DND-41 (cell line): ENCODE measurements around the gene RNU11.
"Not testable (repeated sequence)": the region's sequence is repeated elsewhere in the genome, so short reads cannot be mapped to it uniquely, and the experiment has no call there.

ENCODE experiments used
- ATAC-seq: fragments of 200-7000 bp; cut with Tn5 transposase; 3 replicates; pipeline ENCODE4 v1.9.1; 2021; ENCODE audit warnings: low read depth; ENCODE audit not compliant: insufficient read depth
- DNase-seq: peaks from one replicate; pipeline ENCODE4 v3.0.0-alpha.2; 2020
- H2AFZ ChIP-seq: 2 replicates; pipeline ENCODE4 v1.6.0; 2012; ENCODE audit warnings: low read depth, low read length
- H3K27ac ChIP-seq: 2 replicates; pipeline ENCODE4 v1.5.1; 2012; ENCODE audit warnings: low read length, inconsistent platforms
- H3K27me3 ChIP-seq: fragments of 200-600 bp; sonication (generic); 2 replicates; pipeline ENCODE4 v1.6.0; 2012; ENCODE audit warnings: low read length, mild to moderate bottlenecking, inconsistent platforms; ENCODE audit not compliant: insufficient read depth, poor library complexity
- H3K36me3 ChIP-seq: 2 replicates; pipeline ENCODE4 v1.5.1; 2012; ENCODE audit warnings: low read length, inconsistent platforms; ENCODE audit not compliant: insufficient read depth
- H3K4me1 ChIP-seq: 2 replicates; pipeline ENCODE4 v1.5.1; 2012; ENCODE audit warnings: mild to moderate bottlenecking, low read length; ENCODE audit not compliant: insufficient read depth
- H3K4me2 ChIP-seq: 2 replicates; pipeline ENCODE4 v1.6.0; 2012; ENCODE audit warnings: mild to moderate bottlenecking, moderate library complexity, low read length, inconsistent platforms; ENCODE audit not compliant: insufficient read depth
- H3K4me3 ChIP-seq, 2 experiments: fragments of 200-600 bp in 1 of 2; shearing (Covaris generic) in 1 of 2; 2 replicates each; pipeline ENCODE4 v1.5.1; 2012 to 2016; ENCODE audit warnings: inconsistent platforms in 2 of 2, low read length in 2 of 2, mild to moderate bottlenecking in 2 of 2, low read depth in 1 of 2, moderate library complexity in 1 of 2
- H3K79me2 ChIP-seq: 2 replicates; pipeline ENCODE4 v1.6.0; 2012; ENCODE audit warnings: low read length, inconsistent platforms; ENCODE audit not compliant: insufficient read depth
- H3K9ac ChIP-seq: 2 replicates; pipeline ENCODE4 v1.6.0; 2012; ENCODE audit warnings: low read depth, mild to moderate bottlenecking, inconsistent platforms, low read length, moderate library complexity
- H3K9me3 ChIP-seq: 2 replicates; pipeline ENCODE4 v1.5.1; 2012; ENCODE audit warnings: low read length, moderate library complexity, mild to moderate bottlenecking, inconsistent platforms; ENCODE audit not compliant: insufficient read depth, severe bottlenecking
- H4K20me1 ChIP-seq: 2 replicates; pipeline ENCODE4 v1.6.0; 2012; ENCODE audit warnings: low read length; ENCODE audit not compliant: insufficient read depth
- EZH2 ChIP-seq: IDR thresholded peaks from 3 replicates; pipeline ENCODE4 v1.6.1; 2012; ENCODE audit warnings: borderline replicate concordance, low read depth, mild to moderate bottlenecking, moderate library complexity, low read length, inconsistent platforms; ENCODE audit not compliant: severe bottlenecking
- TF ChIP-seq, protein P1 (sequence below): IDR thresholded peaks from 2 replicates; pipeline ENCODE4 v1.5.1; 2012; ENCODE audit warnings: borderline replicate concordance, low read length, moderate library complexity, mild to moderate bottlenecking; ENCODE audit not compliant: poor library complexity, severe bottlenecking; ENCODE audit errors: extremely low read depth

The RNU11 gene

DNA sequence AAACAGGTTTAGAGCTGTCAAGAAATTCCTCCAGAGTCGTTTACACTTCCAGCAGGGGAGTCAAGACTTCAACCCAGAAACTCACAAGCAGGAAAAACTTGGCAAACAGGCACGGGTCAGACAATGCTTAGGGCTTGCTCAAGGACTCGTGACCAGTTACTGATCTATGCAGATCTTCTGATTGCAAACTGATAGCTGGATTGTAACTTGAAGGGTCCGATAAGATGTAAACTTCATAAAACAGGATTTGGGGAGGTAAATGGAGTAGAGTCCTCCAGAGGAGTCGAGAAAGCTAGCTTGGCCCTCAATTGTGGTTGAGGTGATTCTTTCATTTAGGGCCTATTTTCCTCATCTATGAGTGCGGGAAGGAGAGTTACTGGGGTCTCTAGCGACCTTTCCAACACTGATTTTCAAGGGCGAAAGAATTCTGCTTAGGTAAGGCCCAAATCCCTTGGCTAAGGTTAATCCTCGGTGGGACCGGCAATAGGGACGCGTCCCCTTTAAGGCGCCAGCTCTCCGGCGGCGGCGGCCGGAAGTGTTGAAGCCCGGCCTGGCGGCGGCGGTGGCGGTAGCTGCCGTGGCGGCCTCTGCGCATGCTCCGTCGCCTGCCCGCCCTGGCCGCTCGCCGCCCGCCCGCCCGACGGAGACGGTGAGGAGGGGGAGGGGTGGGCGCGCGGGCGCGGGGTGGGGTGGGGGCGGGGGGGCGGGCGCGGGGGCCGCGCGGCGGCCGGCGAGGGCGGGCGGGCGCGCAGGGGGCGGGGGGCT is 20.0 kb downstream of the RNU11 start, which contains the start of gene GMEB1:
Gene GMEB1, plus strand, starts transcription at position 594 of the 765 bp plus-strand sequence. CDS start 14,829 bp downstream, outside the sequence.
- ATAC-seq: peak; percentile 70
- peak within 1 kb of the TSS; percentile 74 for H3K4me2 ChIP-seq
- peak within 1 kb of the TSS; percentile 85 for H2AFZ ChIP-seq
- no peaks in the 10 kb centered on the region; the same call in 1 of the 2 replicates for H3K36me3 ChIP-seq
- H3K4me1 ChIP-seq: peaks cover 32% of the 10 kb centered on the region
- H3K27me3 ChIP-seq: no peaks in the 10 kb centered on the region
- peaks cover 33% of the 10 kb centered on the region for H3K79me2 ChIP-seq
- peak; percentile 87 for DNase-seq
- no peaks in the 10 kb centered on the region for H4K20me1 ChIP-seq
- H3K27ac ChIP-seq: peak within 1 kb of the TSS; percentile 100
- H3K9me3 ChIP-seq: no peaks in the 10 kb centered on the region
- no peak for TF ChIP-seq EZH2
- TF ChIP-seq, protein P1, sequence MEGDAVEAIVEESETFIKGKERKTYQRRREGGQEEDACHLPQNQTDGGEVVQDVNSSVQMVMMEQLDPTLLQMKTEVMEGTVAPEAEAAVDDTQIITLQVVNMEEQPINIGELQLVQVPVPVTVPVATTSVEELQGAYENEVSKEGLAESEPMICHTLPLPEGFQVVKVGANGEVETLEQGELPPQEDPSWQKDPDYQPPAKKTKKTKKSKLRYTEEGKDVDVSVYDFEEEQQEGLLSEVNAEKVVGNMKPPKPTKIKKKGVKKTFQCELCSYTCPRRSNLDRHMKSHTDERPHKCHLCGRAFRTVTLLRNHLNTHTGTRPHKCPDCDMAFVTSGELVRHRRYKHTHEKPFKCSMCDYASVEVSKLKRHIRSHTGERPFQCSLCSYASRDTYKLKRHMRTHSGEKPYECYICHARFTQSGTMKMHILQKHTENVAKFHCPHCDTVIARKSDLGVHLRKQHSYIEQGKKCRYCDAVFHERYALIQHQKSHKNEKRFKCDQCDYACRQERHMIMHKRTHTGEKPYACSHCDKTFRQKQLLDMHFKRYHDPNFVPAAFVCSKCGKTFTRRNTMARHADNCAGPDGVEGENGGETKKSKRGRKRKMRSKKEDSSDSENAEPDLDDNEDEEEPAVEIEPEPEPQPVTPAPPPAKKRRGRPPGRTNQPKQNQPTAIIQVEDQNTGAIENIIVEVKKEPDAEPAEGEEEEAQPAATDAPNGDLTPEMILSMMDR: no peak
- peak within 1 kb of the TSS; percentile 67 to 100 for H3K4me3 ChIP-seq
- peak within 1 kb of the TSS; percentile 100 for H3K9ac ChIP-seq

DNA sequence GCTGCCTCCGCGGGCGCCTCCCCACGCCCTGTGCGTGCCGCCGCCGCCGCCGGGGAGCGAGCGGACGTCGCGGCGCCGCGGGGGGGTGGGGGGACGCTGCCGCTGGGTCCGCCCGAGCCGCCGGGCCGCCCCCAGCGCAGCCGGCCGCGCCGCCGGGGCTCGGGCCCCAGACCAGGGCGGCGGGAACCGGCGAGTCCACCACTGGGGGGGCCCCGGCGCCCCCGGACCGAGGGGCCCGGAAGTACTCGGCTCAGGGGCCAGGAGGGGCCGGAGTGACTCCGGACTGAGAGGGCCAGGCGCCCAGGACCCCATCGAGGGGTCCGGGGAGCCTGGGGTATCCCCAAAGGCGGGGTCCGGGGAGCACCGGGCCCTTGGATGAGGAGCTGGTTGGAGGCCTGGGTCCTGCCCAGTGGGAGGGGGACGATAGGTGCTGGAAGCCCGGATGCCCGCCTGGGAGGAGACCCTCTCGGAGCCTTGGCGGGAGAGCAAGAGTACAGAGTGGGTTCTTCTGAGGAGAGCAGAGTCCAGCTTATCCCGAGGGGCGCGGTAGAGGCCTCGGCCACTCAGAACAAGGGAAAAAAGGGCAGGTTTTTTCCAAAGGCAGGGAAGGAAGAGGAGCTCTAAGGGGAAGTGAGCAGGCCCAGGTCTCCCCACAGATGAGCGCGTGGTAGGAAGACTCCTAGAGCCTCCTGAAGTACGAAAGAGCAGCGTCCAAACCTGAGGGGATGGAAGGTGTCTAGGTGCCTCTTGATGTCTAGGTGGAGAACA is 20.7 kb downstream of the RNU11 start:
- peak; percentile 51 for ATAC-seq
- Histone ChIP-seq H3K27me3 (no peaks in the 10 kb centered on the region), H4K20me1 (no peaks in the 10 kb centered on the region), H3K4me2 (peak overlapping the region; percentile 74), H3K27ac (peak overlapping the region; percentile 100), H3K9me3 (no peaks in the 10 kb centered on the region), H3K9ac (peak overlapping the region; percentile 100), H2AFZ (peak overlapping the region; percentile 71), H3K4me1 (peaks cover 32% of the 10 kb centered on the region), H3K4me3 (peak overlapping the region; percentile 67 to 100), H3K79me2 (peaks cover 37% of the 10 kb centered on the region), H3K36me3 (no peaks in the 10 kb centered on the region; the same call in 1 of the 2 replicates)
- peak; percentile 64 for DNase-seq
- TF ChIP-seq EZH2: no peak
- TF ChIP-seq, protein P1: no peak

DNA sequence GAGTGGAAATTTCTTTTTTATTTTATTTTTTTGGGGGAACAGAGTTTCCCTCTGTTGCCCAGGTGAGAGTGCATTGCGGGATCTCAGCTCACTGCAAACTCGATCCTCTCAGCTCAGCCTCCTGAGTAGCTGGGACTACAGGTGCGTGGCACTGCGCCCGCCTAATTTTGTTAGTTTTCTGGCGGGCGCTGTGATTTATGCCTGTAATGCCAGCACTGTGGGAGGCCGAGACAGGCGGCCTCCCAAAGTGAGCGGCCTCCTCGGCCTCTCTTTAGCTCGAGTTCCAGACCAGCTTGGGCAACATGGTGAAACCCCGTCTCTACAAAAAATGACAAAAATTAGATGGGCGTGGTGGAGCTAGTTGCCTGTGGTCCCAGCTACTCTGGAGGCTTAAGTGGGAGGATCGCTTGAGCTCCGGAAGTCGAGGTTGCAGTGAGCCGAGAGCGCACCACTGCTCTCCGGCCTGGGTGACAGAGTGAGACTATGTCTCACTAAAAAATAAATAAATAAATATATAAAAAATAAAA is 22.9 kb downstream of the RNU11 start:
- Histone ChIP-seq H3K9me3 (no peaks in the 10 kb centered on the region), H3K36me3 (no peaks in the 10 kb centered on the region; the same call in 1 of the 2 replicates), H3K79me2 (peaks cover 47% of the 10 kb centered on the region), H3K4me3 (no peak overlapping the region), H3K4me1 (peaks cover 32% of the 10 kb centered on the region), H3K4me2 (no peak overlapping the region), H3K27me3 (no peaks in the 10 kb centered on the region), H4K20me1 (no peaks in the 10 kb centered on the region), H2AFZ (no peak overlapping the region), H3K9ac (no peak overlapping the region), H3K27ac (no peak overlapping the region)
- DNase-seq (no peak), ATAC-seq (no peak)
- TF ChIP-seq, protein P1: no peak
- TF ChIP-seq EZH2: no peak

DNA sequence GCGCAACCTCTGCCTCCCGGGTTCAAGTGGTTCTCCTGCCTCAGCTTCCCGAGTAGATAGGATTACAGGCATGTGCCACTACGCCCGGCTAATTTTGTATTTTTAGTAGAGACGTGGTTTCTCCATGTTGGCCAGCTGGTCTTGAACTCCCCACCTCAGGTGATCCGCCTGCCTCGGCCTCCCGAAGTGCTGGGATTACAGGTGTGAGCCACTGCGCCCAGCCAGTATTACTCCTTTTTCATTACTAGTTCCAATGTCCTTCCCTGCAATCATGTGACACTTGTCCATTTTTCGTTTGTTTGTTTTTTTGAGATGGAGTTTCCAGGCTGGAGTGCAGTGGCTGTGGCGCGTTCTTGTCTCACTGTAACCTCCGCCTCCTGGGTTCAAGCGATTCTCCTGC is 24.6 kb downstream of the RNU11 start:
- not testable (repeated sequence) for H3K36me3 ChIP-seq, H3K27ac ChIP-seq, H2AFZ ChIP-seq, H3K9ac ChIP-seq, H3K27me3 ChIP-seq, H3K9me3 ChIP-seq, DNase-seq, ATAC-seq, H3K4me2 ChIP-seq, H4K20me1 ChIP-seq, H3K4me3 ChIP-seq
- Histone ChIP-seq H3K4me1 (peaks cover 17% of the 10 kb centered on the region; the same call in 1 of the 2 replicates), H3K79me2 (peaks cover 44% of the 10 kb centered on the region)
